ENCODE data around the gene DGLUCY. TPM values are rescaled to one million over a fixed set of nuclear protein-coding genes. Genes with fewer than 3 reads are reported as not detected.

DGLUCY gene
- total and polyA plus RNA-seq, 2 of the 8 experiments (the other 6 are each of a cell fraction or from before 2014, with no cell fraction given), result 24.9 to 31.8 TPM

DNA sequence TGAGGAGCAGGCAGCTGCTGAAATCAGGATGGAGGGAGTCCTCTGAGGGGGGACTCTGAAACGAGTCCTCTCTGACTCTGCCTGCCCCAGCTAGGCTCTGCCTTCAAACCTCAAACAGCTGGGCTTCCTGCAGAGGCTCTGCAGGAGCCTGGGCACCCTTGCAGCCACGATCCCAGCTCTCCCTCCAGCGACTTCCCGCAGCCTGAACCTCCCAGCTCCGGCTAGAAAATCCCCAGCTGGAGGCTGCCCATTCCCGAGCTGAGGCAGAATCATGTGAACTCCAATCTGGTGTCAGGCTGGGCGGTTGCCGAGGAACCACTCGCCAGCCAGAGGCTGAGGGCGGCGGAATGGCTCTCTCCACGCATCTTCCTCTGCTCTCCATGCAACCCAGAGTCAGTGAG lies 130.6 kb downstream of the DGLUCY start, which contains the start of gene GPR68:
Gene GPR68 (minus strand): TSS at position 204 of the 401 bp plus-strand sequence. CDS start 9,654 bp downstream, outside the sequence.
- peaks cover 2% of the 10 kb centered on the region; the same call in 1 of the 2 replicates for H3K23me2 ChIP-seq (ENCODE audit: low read depth, low read length)
- H2BK15ac ChIP-seq (ENCODE audit: low read length), result no peak within 1 kb of the TSS
- POLR2A ChIA-PET (ENCODE audit: partially characterized antibody), result interaction anchor here (1.3 to 2.4 kb wide), 3 partner anchors 10 to 16 kb away, joined by 3 to 14 read pairs (median 5); no protein-coding TSS in a partner anchor
- no peak within 1 kb of the TSS for H3K18ac ChIP-seq (ENCODE audit: extremely low read depth, low read length)
- WGBS, 2 experiments (ENCODE audit: extremely low coverage in 1 of 2, insufficient coverage in 1 of 2, insufficient read length in 1 of 2, insufficient replicate concordance in 2 of 2, low coverage in 1 of 2, low lambda C conversion rate in 2 of 2, missing lambda C conversion rate in 1 of 2), result 77% methylated on average over 12 of the region's 12 CpGs; no CpG with 5 or more reads in 1 of the 2 experiments
- H2AFZ ChIP-seq (ENCODE audit: low read length), result peak within 1 kb of the TSS; percentile 89; the same call in 1 of the 2 replicates
- H3K79me1 ChIP-seq (ENCODE audit: low read depth, low read length), result no peaks in the 10 kb centered on the region
- H3K4me2 ChIP-seq (ENCODE audit: insufficient read depth in 1 of 2, low read depth in 2 of 2, low read length in 2 of 2), result no peak within 1 kb of the TSS
- H3K27me3 ChIP-seq (replicated peaks in 1 of 4; ENCODE audit: control insufficient read depth in 3 of 4, extremely low read depth in 1 of 4, insufficient read depth in 3 of 4, low read length in 3 of 4), result peaks cover 0 to 2% (median 0%) of the 10 kb centered on the region in 4 experiments; a peak in 1 of 7 replicates
- no peak within 1 kb of the TSS for H4K5ac ChIP-seq (ENCODE audit: insufficient read length, low read depth, low read length)
- H3K14ac ChIP-seq (ENCODE audit: insufficient read length), result no peak within 1 kb of the TSS
- TF ChIP-seq, protein P1, sequence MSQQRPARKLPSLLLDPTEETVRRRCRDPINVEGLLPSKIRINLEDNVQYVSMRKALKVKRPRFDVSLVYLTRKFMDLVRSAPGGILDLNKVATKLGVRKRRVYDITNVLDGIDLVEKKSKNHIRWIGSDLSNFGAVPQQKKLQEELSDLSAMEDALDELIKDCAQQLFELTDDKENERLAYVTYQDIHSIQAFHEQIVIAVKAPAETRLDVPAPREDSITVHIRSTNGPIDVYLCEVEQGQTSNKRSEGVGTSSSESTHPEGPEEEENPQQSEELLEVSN (IDR thresholded peaks at IDR 0.05), result peak; percentile 44; the same call in 1 of the 2 replicates
- no peak for TF ChIP-seq CBX5 (IDR thresholded peaks at IDR 0.05; ENCODE audit: low read depth, low read length)
- H3K27ac ChIP-seq (ENCODE audit: low read depth, low read length), result no peak within 1 kb of the TSS
- CTCF ChIA-PET (ENCODE audit: partially characterized antibody), result interaction anchor here (0.7 to 4.5 kb wide), 7 partner anchors 8 to 342 kb away, joined by 3 to 16 read pairs (median 6); no protein-coding TSS in a partner anchor
- H3K9me3 ChIP-seq (ENCODE audit: insufficient read depth in 2 of 2, low read depth in 1 of 2, low read length in 1 of 2), result no peaks in the 10 kb centered on the region
- H3K9ac ChIP-seq (replicated peaks in 1 of 4; ENCODE audit: extremely low read depth in 1 of 4, low read depth in 3 of 4, low read length in 3 of 4), result no peak within 1 kb of the TSS
- no peaks in the 10 kb centered on the region for H3K79me2 ChIP-seq (ENCODE audit: control insufficient read depth in 1 of 2, insufficient read depth in 2 of 2, low read length in 2 of 2)
- no peaks in the 10 kb centered on the region; a peak in 3 of 7 replicates for H3K4me1 ChIP-seq (replicated peaks in 1 of 4; ENCODE audit: control insufficient read depth in 3 of 4, insufficient read depth in 4 of 4, low read length in 3 of 4)
- no peak within 1 kb of the TSS for H2AK5ac ChIP-seq (ENCODE audit: low read depth, low read length)
- no peak within 1 kb of the TSS for H2BK120ac ChIP-seq (replicated peaks; ENCODE audit: low read depth, low read length)
- H2BK20ac ChIP-seq (ENCODE audit: low read length), result no peak within 1 kb of the TSS
- H4K20me1 ChIP-seq (replicated peaks in 1 of 2; ENCODE audit: control insufficient read depth in 1 of 2, insufficient read depth in 2 of 2, low read length in 2 of 2), result no peaks in the 10 kb centered on the region
- H2BK12ac ChIP-seq (ENCODE audit: low read depth, low read length), result no peak within 1 kb of the TSS
- no peak for FAIRE-seq
- H3K4me3 ChIP-seq (ENCODE audit: extremely low read depth in 1 of 4, insufficient read depth in 2 of 4, low read depth in 3 of 4, low read length in 4 of 4), result no peak within 1 kb of the TSS
- H3K56ac ChIP-seq (replicated peaks; ENCODE audit: insufficient read length, low read depth, low read length), result peak within 1 kb of the TSS; percentile 14
- no peak within 1 kb of the TSS for H3K23ac ChIP-seq (ENCODE audit: insufficient read length)
- DNase-seq (ENCODE audit: low read depth in 1 of 2, low spot score in 2 of 2), result peak in 1 of 2 experiments; percentile 56
- H4K91ac ChIP-seq (replicated peaks; ENCODE audit: insufficient read length, low read length), result no peak within 1 kb of the TSS
- H3K36me3 ChIP-seq (ENCODE audit: control insufficient read depth in 2 of 4, insufficient read depth in 4 of 4, low read length in 3 of 4), result no peaks in the 10 kb centered on the region
- no peak within 1 kb of the TSS for H3K4ac ChIP-seq (replicated peaks; ENCODE audit: insufficient read length, low read depth, low read length)
- peak within 1 kb of the TSS; percentile 35; the same call in 1 of the 2 replicates for H4K8ac ChIP-seq (ENCODE audit: extremely low read depth, insufficient read depth, low read length)
- peak within 1 kb of the TSS; percentile 35; the same call in 1 of the 2 replicates for H2BK5ac ChIP-seq (ENCODE audit: low read depth, low read length)
